ENCODE measurements around the gene RASA3. TPM values are rescaled to one million over a fixed set of nuclear protein-coding genes. Genes with fewer than 3 reads are reported as not detected.

Gene RASA3
- total RNA-seq, 6 experiments from 2014 or later: 3.5 to 7.9 (median 4.6) TPM

GRCh38 chr13:113933901-113934300 lies 198.5 kb downstream of the RASA3 start:
- TF ChIP-seq POLR2A (IDR thresholded peaks at IDR 0.05) (no peak), CTCF (IDR thresholded peaks at IDR 0.05) (no peak)
- ATAC-seq (no peak), DNase-seq (peak in 1 of 3 donors; percentile 28)
- 88% methylated on average over 18 of the region's 22 CpGs for WGBS (ENCODE audit: insufficient coverage, low coverage, low lambda C conversion rate, missing lambda C conversion rate)
- Histone ChIP-seq H3K4me3 (no peak overlapping the region), H3K4me1 (no peaks in the 10 kb centered on the region), H3K36me3 (no peaks in the 10 kb centered on the region), H3K27ac (no peak overlapping the region), H3K27me3 (no peaks in the 10 kb centered on the region), H3K9me3 (no peaks in the 10 kb centered on the region)
- intact Hi-C loops (cut with DNase I): no loop called here

DNA sequence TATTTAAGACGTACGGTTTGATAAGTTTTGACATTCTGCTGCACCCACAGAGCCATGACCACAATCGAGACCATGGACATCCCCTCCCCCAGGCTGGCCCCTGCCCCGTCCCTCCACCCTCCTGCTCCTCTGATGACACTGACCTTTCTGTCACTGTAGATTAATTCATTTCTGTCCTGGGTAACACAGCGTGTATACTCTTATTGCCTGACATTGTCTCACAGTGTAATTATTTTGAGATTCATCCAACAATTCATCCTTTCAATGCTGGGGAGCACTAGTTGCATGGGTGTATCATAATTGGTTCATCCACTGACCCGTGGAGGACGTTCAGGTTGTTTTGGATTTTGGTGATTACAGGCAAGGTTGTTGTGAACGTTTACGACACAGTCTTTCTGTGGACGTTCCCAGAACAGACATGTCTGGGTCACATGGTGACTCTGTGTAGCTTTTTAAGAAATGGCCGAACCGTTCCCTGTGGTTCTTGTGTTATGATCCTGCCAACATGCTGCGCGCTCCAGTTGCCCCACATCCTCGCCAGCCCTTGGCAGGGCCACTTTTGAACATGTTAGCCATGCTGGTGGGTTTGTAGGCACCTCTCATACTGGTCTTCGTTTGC lies 200.5 kb downstream of the RASA3 start:
- no peaks in the 10 kb centered on the region for H3K9me3 ChIP-seq
- no peak for ATAC-seq

DNA sequence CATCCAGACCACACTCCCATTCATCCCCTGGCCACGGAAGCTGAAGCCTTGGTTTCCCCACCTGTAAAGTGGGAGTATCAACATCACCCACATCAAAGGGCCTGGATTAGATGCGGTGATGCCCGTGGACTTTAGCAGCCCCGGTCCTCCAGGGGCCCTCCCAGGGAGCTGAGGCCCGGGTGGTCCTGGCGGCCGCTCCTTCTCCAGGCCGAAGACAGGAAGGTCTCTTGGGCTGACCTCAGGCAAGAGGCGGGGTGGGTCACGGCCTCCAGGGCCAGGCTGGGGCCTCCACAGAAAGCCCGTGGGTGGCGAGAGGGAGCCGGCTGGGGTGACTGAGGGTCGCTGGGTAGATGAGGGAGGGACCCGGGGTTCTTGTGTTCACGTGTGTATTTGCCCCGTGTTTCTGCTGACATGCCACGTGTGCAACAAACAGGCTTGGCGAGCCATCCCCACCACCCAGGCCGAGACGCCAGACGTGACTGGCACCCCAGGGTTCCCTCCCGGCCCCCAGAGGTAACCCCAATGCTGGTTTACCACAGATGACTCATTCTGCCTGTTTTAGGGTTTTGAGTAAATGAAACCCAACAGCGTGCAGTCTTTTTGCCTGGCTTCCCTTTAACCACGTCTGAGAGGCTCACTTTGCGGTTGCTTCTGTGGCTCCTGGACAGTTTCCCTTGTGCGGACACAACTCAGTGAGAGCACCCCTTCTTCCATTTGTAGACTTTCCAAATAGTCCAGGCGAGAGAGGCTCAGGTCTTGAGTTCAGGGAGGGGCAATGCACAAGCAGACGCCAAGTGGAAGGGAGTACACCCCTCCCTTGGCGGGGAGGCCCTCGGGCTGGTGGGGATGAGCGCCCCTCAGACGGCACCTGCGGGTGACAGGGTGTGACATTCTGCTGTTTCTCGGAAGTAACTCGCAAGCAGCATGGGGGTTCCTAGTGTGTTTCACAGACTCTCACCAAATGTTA lies 201.5 kb downstream of the RASA3 start:
- TF ChIP-seq POLR2A (IDR thresholded peaks at IDR 0.05) (no peak), CTCF (IDR thresholded peaks at IDR 0.05) (no peak)
- DNase-seq: peak in 2 of 3 donors; percentile 31 to 49
- intact Hi-C loops (cut with DNase I): no loop called here
- Histone ChIP-seq H3K4me3 (no peak overlapping the region), H3K27ac (no peak overlapping the region), H3K4me1 (no peaks in the 10 kb centered on the region), H3K27me3 (no peaks in the 10 kb centered on the region), H3K36me3 (no peaks in the 10 kb centered on the region), H3K9me3 (no peaks in the 10 kb centered on the region)
- WGBS (ENCODE audit: insufficient coverage, low coverage, low lambda C conversion rate, missing lambda C conversion rate): 74% methylated on average over 14 of the region's 36 CpGs
- no peak for ATAC-seq

More for the DNA sequence above, 200.5 kb downstream of the RASA3 start:
- Histone ChIP-seq H3K27ac (no peak overlapping the region), H3K4me3 (no peak overlapping the region), H3K27me3 (no peaks in the 10 kb centered on the region), H3K36me3 (no peaks in the 10 kb centered on the region), H3K4me1 (no peaks in the 10 kb centered on the region)
- no peak for TF ChIP-seq CTCF (IDR thresholded peaks at IDR 0.05)
- no peak for TF ChIP-seq POLR2A (IDR thresholded peaks at IDR 0.05)
- peak in 1 of 3 donors; percentile 21 for DNase-seq
- intact Hi-C loops (cut with DNase I): no loop called here
- WGBS (ENCODE audit: insufficient coverage, low coverage, low lambda C conversion rate, missing lambda C conversion rate): 67% methylated on average over 15 of the region's 16 CpGs

DNA sequence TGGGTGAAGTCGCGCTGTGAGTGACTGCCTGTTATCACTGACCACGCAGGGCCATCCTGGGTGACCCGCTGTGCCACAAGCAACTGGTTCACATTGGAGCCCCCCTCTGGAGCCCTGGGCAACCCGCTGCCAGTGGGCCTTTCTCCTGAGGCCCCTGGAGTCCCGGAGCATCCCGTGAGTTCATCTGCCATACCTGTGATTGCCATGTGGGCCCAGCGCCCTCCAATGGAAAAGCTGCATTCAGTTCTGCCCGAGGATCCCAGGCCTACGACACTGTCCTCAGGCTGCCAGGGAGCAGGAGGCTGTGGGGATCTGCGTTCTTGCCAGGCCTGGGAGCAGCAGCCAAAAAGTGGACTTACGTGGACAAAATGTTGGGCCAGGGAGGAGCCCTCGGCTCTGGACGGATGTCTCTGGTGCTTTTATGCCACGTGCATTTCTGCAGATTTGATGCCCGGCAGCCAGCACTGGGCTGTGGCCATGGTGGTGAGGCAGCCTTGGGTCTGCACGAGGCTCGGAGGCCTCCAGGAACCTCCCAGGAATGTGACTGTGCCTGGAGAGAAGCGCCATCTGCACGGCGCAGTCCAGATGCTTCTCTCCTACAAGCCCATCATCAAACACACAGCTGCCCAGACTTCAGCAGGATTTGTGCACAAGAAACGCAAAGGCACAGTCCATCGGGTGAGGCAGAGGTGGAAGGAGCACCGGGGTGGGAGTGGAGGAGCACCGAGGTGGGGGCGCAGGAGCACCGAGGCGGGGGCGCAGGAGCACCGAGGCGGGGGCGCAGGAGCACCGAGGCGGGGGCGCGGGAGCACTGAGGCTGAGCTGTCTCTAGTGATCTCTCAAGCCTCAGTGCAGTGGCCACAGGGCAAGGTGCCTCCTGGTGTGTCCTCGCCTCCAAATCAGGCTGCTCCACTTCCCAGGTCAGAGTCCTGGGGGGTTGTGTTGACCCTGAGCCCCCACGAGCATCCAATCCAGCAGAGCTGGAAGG lies 202.5 kb downstream of the RASA3 start:
- Histone ChIP-seq H3K4me1 (no peaks in the 10 kb centered on the region), H3K4me3 (no peak overlapping the region), H3K36me3 (no peaks in the 10 kb centered on the region), H3K27me3 (no peaks in the 10 kb centered on the region), H3K27ac (no peak overlapping the region), H3K9me3 (no peaks in the 10 kb centered on the region)
- ATAC-seq: no peak
- DNase-seq: peak in 1 of 3 donors; percentile 36
- TF ChIP-seq POLR2A (IDR thresholded peaks at IDR 0.05) (no peak), CTCF (IDR thresholded peaks at IDR 0.05) (no peak)
- intact Hi-C loops (cut with DNase I): no loop called here
- WGBS (ENCODE audit: insufficient coverage, low coverage, low lambda C conversion rate, missing lambda C conversion rate): 78% methylated on average over 9 of the region's 38 CpGs

Measured in right lobe of liver (tissue), 6 donors.